Brain microvascular endothelial cell (primary cell): ENCODE data around the gene CFL1.
A peak's percentile ranks its signal among the peaks of the same experiment; 100 is the strongest.

Experiments
- DNase-seq: peaks from one replicate; pipeline ENCODE4 v3.0.0-alpha.2; 2020
- H3K27ac ChIP-seq: fragments of 250-450 bp; sonication (Bioruptor Pico); 2 replicates; pipeline ENCODE4 v1.5.1; 2020; ENCODE audit warnings: mild to moderate bottlenecking, moderate library complexity
- H3K27me3 ChIP-seq: fragments of 250-450 bp; sonication (Bioruptor Pico); replicated peaks from 2 replicates; pipeline ENCODE4 v1.5.1; 2020; ENCODE audit warnings: mild to moderate bottlenecking
- H3K36me3 ChIP-seq: fragments of 250-450 bp; sonication (Bioruptor Pico); replicated peaks from 2 replicates; pipeline ENCODE4 v1.5.1; 2020; ENCODE audit warnings: mild to moderate bottlenecking
- H3K4me3 ChIP-seq: 2 replicates; pipeline ENCODE4 v1.5.1; 2011; ENCODE audit warnings: low read depth, mild to moderate bottlenecking, control low read depth, low read length, moderate library complexity
- in situ Hi-C: cut with HindIII; loops from 2 replicates; pipeline ENCODE4 v1.10.0; 2017; ENCODE audit warnings: low sequenced_read_pairs, low pct_ligation_motif_present
- TF ChIP-seq, protein P1 (sequence below): IDR thresholded peaks from 2 replicates; pipeline ENCODE4 v1.5.1; 2011; ENCODE audit warnings: low read depth, mild to moderate bottlenecking, moderate library complexity, low read length, control low read depth, inconsistent platforms; ENCODE audit errors: missing control alignments

CFL1 gene

GRCh38 chr11:65891219-65892136 lies 33.5 kb upstream of the CFL1 start:
- TF ChIP-seq, protein P1, sequence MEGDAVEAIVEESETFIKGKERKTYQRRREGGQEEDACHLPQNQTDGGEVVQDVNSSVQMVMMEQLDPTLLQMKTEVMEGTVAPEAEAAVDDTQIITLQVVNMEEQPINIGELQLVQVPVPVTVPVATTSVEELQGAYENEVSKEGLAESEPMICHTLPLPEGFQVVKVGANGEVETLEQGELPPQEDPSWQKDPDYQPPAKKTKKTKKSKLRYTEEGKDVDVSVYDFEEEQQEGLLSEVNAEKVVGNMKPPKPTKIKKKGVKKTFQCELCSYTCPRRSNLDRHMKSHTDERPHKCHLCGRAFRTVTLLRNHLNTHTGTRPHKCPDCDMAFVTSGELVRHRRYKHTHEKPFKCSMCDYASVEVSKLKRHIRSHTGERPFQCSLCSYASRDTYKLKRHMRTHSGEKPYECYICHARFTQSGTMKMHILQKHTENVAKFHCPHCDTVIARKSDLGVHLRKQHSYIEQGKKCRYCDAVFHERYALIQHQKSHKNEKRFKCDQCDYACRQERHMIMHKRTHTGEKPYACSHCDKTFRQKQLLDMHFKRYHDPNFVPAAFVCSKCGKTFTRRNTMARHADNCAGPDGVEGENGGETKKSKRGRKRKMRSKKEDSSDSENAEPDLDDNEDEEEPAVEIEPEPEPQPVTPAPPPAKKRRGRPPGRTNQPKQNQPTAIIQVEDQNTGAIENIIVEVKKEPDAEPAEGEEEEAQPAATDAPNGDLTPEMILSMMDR: peak; percentile 44
- Histone ChIP-seq H3K27ac (peak overlapping the region; percentile 44), H3K4me3 (peak overlapping the region; percentile 61), H3K27me3 (no peaks in the 10 kb centered on the region), H3K36me3 (peaks cover 47% of the 10 kb centered on the region)
- in situ Hi-C loops: no loop called here
- no peak for DNase-seq

GRCh38 chr11:65890324-65891218 lies 32.6 kb upstream of the CFL1 start, which contains the start of gene CCDC85B:
Gene CCDC85B, plus strand, starts transcription at chr11:65890673. Its CDS starts 111 bp downstream, at chr11:65890784.
- peak; percentile 94 for DNase-seq
- H3K4me3 ChIP-seq: peak within 1 kb of the TSS; percentile 61
- H3K27ac ChIP-seq: peak within 1 kb of the TSS; percentile 80
- TF ChIP-seq, protein P1: peak; percentile 22
- in situ Hi-C loops: no loop called here
- H3K27me3 ChIP-seq: no peaks in the 10 kb centered on the region
- H3K36me3 ChIP-seq: peaks cover 41% of the 10 kb centered on the region

DNA sequence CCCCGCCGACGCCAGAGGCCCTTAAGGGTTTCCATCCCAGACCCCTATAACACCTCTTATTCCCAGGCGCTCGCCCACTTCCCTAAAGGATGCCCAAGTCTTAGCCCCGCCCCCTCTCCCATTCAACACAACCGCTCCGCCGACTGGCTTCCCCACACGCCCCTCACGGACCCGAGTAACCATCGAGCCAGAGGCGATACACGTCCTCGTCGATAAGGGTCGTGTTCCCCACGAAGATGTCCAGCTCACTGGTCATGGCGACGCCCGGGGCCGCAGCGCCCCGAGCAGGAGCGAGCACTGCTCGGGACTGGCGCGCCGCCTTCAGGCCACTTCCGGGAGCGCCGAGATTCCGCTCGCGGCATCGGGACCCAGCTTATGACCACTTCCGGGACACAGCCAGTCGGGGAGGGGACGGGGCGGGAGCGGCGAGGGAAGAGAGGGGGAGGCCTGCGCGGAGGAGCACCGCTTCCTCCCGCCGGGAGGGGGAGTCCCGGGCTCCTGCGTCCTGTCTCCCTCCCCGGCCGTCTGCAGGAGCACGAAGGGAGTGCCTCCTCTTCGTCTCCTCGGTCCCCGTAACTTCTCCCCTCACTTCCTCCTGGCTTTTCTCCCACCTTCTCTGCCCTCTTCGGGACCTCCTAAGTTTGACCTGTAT lies 30.3 kb upstream of the CFL1 start, which contains the start of gene FIBP:
Gene FIBP (minus strand): TSS at position 309 of the 652 bp plus-strand sequence. CDS start 53 bp downstream, at position 256.
- Histone ChIP-seq H3K27ac (peak within 1 kb of the TSS; percentile 80), H3K27me3 (no peaks in the 10 kb centered on the region), H3K36me3 (peaks cover 45% of the 10 kb centered on the region), H3K4me3 (peak within 1 kb of the TSS; percentile 86)
- DNase-seq: peak; percentile 95
- in situ Hi-C loops: no loop called here
- TF ChIP-seq, protein P1: peak; percentile 80

- in situ Hi-C loops: no loop called here
- peak overlapping the region; percentile 86 for H3K4me3 ChIP-seq
- peak overlapping the region; percentile 80 for H3K27ac ChIP-seq
- H3K36me3 ChIP-seq: peaks cover 47% of the 10 kb centered on the region
- no peak for DNase-seq
- TF ChIP-seq, protein P1: no peak
- no peaks in the 10 kb centered on the region for H3K27me3 ChIP-seq
Measured at GRCh38 chr11:65887723-65888162, 29.8 kb upstream of the CFL1 start.
